Measurements from ENCODE around the gene NPAS4.

Gene NPAS4

DNA sequence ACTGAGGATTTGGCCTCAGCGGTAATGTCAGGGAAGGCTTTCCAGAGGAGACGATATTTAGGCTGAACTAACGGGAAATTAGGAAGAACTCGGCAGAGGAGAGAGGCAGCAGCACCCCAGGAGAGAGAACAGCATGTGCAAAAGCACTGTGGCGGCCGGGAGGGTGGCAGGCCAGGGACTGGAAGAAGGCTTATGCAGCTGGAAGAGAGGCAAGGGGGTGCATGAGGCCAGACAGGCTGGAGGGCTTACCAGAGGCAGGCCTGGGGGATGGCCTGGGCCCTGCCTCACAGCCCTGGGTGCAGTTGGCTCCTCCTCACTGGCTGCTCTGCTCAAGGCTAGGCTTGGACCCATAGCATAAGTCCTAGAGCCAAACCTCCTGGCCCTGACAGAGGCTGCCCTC, 7.7 kb upstream of the NPAS4 start:
- Histone ChIP-seq H3K4me1 (peaks cover 4 to 15% (median 9%) of the 10 kb centered on the region in 10 experiments; a peak in 18 of 20 replicates), H3K4me3 (no peak overlapping the region), H3K9me3 (replicated peaks in 1 of 11) (no peaks in the 10 kb centered on the region), H3K36me3 (no peaks in the 10 kb centered on the region), H3K27me3 (peaks cover 93 to 98% (median 97%) of the 10 kb centered on the region in 11 experiments), H3K9ac (no peak overlapping the region), H3K27ac (no peak overlapping the region), H4K20me1 (peaks cover 0 to 63% (median 8%) of the 10 kb centered on the region in 11 experiments; a peak in 13 of 22 replicates), H3K4me2 (no peak overlapping the region)
- TF ChIP-seq Cebpa-rat (IDR thresholded peaks at IDR 0.05) = no peak

DNA sequence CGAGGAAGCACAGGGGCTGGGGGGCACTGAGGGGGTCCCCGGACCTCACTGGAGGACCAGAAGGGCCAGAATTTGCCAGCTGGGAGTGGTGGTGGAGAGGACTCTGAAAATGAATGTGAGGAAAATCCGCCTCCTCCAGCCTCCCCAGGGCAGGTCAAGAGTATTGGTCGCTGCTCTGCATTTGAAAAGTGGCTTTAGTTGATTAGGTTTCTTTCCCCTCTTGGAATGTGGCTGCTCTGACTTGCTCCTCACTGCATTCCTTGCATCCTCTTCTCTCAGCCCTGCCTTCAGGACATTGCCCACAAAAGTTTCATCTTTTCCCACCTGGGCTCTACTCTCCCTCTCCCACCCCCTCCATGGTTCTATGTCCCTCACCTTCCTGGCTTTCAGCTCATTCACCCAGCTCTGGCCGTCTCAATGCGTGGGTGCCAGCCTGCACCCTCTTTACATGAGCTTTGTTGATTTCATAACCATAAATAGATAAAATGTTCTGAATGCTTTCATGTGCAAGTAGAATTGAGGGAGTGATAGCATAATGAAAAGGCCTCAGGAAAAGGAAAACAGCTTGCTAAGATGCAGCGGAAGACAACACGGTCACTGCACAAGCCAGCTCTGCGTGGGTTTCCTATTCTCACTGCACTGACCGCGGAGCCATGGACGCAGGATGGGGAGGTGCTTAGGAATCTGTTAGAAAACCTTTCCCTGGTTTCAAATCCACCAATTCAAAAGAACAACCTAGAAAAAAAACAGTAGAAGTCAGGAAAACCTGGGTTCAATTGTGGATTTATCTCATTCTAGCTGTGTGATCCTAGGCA, 6.5 kb upstream of the NPAS4 start:
- Histone ChIP-seq H3K36me3 (no peaks in the 10 kb centered on the region), H3K27me3 (peaks cover 92 to 100% (median 100%) of the 10 kb centered on the region in 11 experiments), H3K9me3 (replicated peaks in 1 of 11) (no peaks in the 10 kb centered on the region), H4K20me1 (peaks cover 0 to 70% (median 8%) of the 10 kb centered on the region in 11 experiments; a peak in 13 of 22 replicates), H3K4me1 (peaks cover 8 to 18% (median 12%) of the 10 kb centered on the region in 10 experiments; a peak in 18 of 20 replicates), H3K27ac (no peak overlapping the region), H3K4me2 (no peak overlapping the region), H3K4me3 (no peak overlapping the region), H3K9ac (no peak overlapping the region)
- TF ChIP-seq Cebpa-rat (IDR thresholded peaks at IDR 0.05) = no peak

DNA sequence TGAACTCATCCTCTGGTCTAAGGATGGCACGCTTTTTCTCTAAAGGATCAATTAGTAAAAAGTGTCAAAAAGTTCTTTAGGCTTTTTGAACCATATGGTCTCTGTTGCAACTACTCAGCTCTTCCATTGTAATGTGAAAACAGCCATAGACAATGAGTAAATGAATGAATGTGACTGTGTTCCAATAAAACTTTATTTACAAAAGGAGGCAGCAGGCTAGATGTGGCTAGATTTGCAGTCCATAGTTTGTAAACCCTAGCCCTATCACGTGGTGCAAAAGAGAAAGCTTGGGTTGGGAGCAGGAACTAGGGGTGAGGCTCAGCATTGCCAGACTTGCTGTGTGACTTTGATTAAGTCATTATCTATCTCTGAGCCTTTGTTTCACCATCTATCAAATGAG, 5.4 kb upstream of the NPAS4 start:
- peaks cover 8 to 15% (median 11%) of the 10 kb centered on the region in 10 experiments; a peak in 18 of 20 replicates for H3K4me1 ChIP-seq
- TF ChIP-seq Cebpa-rat (IDR thresholded peaks at IDR 0.05) = no peak
- peaks cover 92 to 100% (median 100%) of the 10 kb centered on the region in 11 experiments for H3K27me3 ChIP-seq
- no peak overlapping the region for H3K9ac ChIP-seq
- H4K20me1 ChIP-seq = peaks cover 0 to 63% (median 8%) of the 10 kb centered on the region in 11 experiments; a peak in 13 of 22 replicates
- peaks cover 0 to 4% (median 0%) of the 10 kb centered on the region in 11 experiments; a peak in 5 of 22 replicates for H3K9me3 ChIP-seq (replicated peaks in 1 of 11)
- H3K27ac ChIP-seq = no peak overlapping the region
- no peak overlapping the region for H3K4me3 ChIP-seq
- no peaks in the 10 kb centered on the region for H3K36me3 ChIP-seq
- H3K4me2 ChIP-seq = no peak overlapping the region

DNA sequence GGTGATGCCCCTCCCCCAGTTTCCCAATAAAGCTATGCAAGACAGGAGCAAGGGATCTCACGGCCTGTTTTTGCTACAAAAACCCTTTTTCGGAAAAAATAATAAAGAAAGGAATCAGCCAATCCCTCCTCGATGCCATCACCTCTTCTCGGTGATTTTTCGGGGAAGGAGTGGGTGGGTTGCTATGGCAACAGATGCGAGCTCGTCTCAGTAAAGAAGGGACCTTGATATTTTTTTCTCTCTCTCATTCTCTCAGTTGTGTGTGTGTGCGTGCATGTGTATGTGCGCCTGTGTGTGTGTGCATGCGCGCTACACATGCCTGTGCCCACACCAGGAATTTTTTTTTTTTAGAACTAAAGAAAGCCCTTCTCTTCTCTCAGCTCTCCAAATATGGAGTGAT, 3.8 kb upstream of the NPAS4 start:
- peaks cover 0 to 63% (median 9%) of the 10 kb centered on the region in 11 experiments; a peak in 13 of 22 replicates for H4K20me1 ChIP-seq
- peaks cover 82 to 99% (median 97%) of the 10 kb centered on the region in 11 experiments for H3K27me3 ChIP-seq
- H3K9ac ChIP-seq = no peak overlapping the region
- H3K36me3 ChIP-seq = no peaks in the 10 kb centered on the region
- H3K9me3 ChIP-seq (replicated peaks in 1 of 11) = peaks cover 0 to 16% (median 0%) of the 10 kb centered on the region in 11 experiments; a peak in 6 of 22 replicates
- no peak overlapping the region for H3K4me2 ChIP-seq
- H3K4me1 ChIP-seq = peaks cover 8 to 15% (median 11%) of the 10 kb centered on the region in 10 experiments; a peak in 18 of 20 replicates
- no peak overlapping the region for H3K27ac ChIP-seq
- H3K4me3 ChIP-seq = no peak overlapping the region
- no peak for TF ChIP-seq Cebpa-rat (IDR thresholded peaks at IDR 0.05)

DNA sequence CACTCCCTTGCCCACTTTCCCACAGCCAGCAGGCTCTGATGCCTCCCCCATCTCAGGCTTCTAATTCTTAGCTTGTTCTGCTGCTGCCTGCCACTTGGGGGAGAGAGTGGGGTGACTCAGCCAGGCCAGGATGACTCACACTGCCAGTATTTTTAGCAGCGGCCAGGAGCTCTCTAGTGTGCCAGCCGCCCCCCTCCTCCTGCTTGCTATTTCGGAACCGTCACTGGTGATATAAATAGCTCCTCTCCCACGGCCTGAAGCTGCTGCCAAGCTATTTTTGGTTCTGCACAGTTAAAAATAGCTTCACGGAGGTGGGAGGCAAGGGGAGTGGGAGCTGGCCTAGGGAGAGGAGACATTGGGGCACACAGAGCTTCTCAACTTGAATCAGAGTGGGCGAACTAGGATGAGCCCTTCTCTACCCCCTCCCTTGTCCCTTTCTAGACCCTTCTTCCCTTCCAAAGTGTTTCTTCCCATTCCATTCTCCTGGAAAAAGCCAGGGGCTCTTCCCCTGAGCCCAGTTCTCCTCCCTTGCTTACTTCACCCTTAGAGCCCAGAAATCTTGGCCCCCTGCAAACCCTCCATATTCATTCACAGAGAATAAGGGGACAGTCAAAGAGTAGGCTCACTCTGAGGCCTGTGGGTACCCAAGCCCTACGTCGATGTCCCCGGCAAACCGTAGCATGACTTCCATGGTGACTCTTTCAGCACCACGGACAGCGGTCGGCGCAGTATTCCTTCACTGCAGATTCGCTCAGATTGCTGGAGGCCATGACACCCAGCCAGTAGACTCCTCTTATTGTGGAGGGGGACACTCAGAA, 2.5 kb upstream of the NPAS4 start:
- Histone ChIP-seq H3K27ac (no peak overlapping the region), H3K36me3 (no peaks in the 10 kb centered on the region), H3K4me3 (no peak overlapping the region), H3K27me3 (peaks cover 78 to 99% (median 97%) of the 10 kb centered on the region in 11 experiments), H3K4me2 (peak overlapping the region; percentile 24 to 82 (median 56); a peak in 21 of 22 replicates), H4K20me1 (peaks cover 0 to 56% (median 12%) of the 10 kb centered on the region in 11 experiments; a peak in 13 of 22 replicates), H3K9ac (no peak overlapping the region), H3K4me1 (peaks cover 8 to 15% (median 11%) of the 10 kb centered on the region in 10 experiments; a peak in 18 of 20 replicates), H3K9me3 (replicated peaks in 1 of 11) (peaks cover 0 to 24% (median 0%) of the 10 kb centered on the region in 11 experiments; a peak in 6 of 22 replicates)
- no peak for TF ChIP-seq Cebpa-rat (IDR thresholded peaks at IDR 0.05)

DNA sequence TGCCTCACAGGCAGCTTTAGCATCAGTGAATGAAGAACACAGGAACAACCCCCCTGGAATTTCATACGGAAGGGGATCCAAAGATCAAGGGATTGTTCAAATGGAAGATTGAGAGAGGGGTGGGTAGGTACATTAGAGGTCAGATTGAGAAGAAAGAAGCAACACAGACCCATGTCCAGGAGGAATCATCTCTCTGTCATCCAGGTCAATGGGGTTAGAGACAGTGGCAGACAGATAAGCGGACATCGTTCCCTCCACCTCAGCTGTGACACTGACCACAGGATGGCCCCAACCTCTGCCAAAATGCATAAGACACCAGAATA, 1.9 kb upstream of the NPAS4 start:
- no peak overlapping the region for H3K4me3 ChIP-seq
- no peak overlapping the region for H3K27ac ChIP-seq
- H3K36me3 ChIP-seq = no peaks in the 10 kb centered on the region
- H3K4me2 ChIP-seq = peak overlapping the region in 1 of 11 experiments; percentile 82; a peak in 3 of 22 replicates
- no peak for TF ChIP-seq Cebpa-rat (IDR thresholded peaks at IDR 0.05)
- peaks cover 78 to 99% (median 97%) of the 10 kb centered on the region in 11 experiments for H3K27me3 ChIP-seq
- H4K20me1 ChIP-seq = peaks cover 0 to 56% (median 8%) of the 10 kb centered on the region in 11 experiments; a peak in 13 of 22 replicates
- no peak overlapping the region for H3K9ac ChIP-seq
- peaks cover 0 to 24% (median 0%) of the 10 kb centered on the region in 11 experiments; a peak in 6 of 22 replicates for H3K9me3 ChIP-seq (replicated peaks in 1 of 11)
- peaks cover 8 to 15% (median 11%) of the 10 kb centered on the region in 10 experiments; a peak in 18 of 20 replicates for H3K4me1 ChIP-seq

DNA sequence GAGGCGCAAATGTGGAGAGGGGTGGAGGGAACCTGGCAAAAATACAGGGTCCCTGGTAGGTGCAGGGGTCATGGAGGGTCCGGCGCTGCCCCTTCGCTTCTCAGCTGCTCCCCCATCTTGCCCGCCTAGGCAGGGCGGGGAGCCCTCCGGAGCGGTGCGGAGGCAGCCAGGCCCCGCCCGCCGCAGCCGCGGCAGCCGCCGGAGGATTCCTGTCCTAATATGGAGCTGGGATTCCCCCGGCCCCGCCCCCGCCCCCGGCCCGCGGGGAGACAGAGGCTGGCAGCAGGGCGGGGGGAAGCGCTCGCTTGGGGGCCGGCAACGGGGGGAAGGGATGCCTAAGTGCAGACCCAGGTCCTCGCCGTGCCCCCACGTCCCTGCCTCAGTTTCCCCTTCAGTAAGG, 1.0 kb upstream of the NPAS4 start:
- TF ChIP-seq Cebpa-rat (IDR thresholded peaks at IDR 0.05) = no peak
- no peak overlapping the region for H3K4me2 ChIP-seq
- peaks cover 0 to 24% (median 0%) of the 10 kb centered on the region in 11 experiments; a peak in 6 of 22 replicates for H3K9me3 ChIP-seq (replicated peaks in 1 of 11)
- peaks cover 78 to 99% (median 97%) of the 10 kb centered on the region in 11 experiments for H3K27me3 ChIP-seq
- H3K27ac ChIP-seq = no peak overlapping the region
- H4K20me1 ChIP-seq = peaks cover 0 to 62% (median 8%) of the 10 kb centered on the region in 11 experiments; a peak in 14 of 22 replicates
- no peak overlapping the region for H3K9ac ChIP-seq
- H3K36me3 ChIP-seq = no peaks in the 10 kb centered on the region
- no peak overlapping the region for H3K4me3 ChIP-seq
- peaks cover 8 to 15% (median 11%) of the 10 kb centered on the region in 10 experiments; a peak in 18 of 20 replicates for H3K4me1 ChIP-seq

DNA sequence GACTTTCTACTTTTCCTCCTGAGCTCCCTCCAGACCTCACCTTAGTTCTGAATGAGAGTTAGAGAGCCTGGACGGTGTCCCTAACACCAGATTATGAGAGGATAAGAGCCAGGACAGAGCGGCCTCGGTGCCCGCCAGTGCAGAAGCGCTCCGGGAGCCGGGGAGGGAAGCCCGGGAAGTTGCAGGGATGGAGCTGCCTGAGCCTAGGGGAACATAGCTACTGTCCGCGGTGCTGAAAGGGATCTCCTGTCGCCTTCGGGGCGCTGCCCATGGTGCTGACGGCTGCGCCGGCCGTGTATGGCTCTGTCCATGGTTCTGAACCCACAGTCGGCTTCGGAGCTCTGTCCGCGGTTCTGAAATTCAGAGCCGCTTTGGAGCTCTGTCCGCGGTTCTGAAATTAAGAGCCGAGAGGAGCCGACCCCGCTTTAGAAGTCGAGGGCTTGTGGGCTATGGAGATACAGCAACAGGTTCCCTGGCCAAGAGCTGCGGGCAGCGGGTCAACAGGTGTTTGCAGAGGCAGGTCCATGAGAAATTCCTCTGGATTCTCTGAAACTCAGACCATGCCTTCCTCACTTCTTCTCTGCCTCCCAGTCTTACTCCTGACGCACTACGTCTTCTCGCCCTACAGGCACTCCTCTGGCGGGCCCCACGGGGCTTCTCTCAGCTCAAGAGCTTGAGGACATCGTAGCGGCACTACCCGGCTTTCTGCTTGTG, 814 bp downstream of the NPAS4 start:
- Histone ChIP-seq H4K20me1 (peaks cover 0 to 68% (median 13%) of the 10 kb centered on the region in 11 experiments; a peak in 14 of 22 replicates), H3K4me1 (peaks cover 8 to 15% (median 11%) of the 10 kb centered on the region in 10 experiments; a peak in 18 of 20 replicates), H3K27me3 (peaks cover 61 to 88% (median 84%) of the 10 kb centered on the region in 11 experiments), H3K9me3 (replicated peaks in 1 of 11) (peaks cover 0 to 24% (median 0%) of the 10 kb centered on the region in 11 experiments; a peak in 6 of 22 replicates), H3K4me3 (no peak overlapping the region), H3K4me2 (no peak overlapping the region), H3K36me3 (no peaks in the 10 kb centered on the region), H3K27ac (no peak overlapping the region), H3K9ac (no peak overlapping the region)
- no peak for TF ChIP-seq Cebpa-rat (IDR thresholded peaks at IDR 0.05)
